Measurements from ENCODE around the gene ETNK2.

The ETNK2 gene

DNA sequence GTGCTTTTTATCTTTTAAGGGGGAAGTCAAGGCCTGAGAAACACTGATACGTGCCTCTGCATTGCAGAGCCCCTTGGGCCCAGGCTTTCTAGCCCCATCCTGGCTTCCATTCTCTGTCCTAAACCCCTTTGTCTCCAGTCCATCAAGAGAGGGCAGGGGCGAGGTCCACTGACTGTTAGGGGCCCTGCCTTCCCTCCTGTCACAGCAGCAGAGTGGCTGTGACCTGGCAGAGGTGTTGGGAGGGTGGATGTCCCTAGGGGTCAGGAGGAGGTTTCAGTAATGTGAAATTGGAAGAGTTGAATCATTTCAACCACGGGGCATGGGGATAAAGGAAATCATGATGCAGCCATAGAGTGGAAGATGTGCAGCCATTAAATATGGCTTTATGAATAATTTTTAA lies 54.9 kb downstream of the ETNK2 start:
- in situ Hi-C loops (cut with MboI; ENCODE audit: low pct_unique_long_range_greater_than_20kb, low sequenced_read_pairs, unreplicated experiment) = no loop called here
- TF ChIP-seq, protein P1, sequence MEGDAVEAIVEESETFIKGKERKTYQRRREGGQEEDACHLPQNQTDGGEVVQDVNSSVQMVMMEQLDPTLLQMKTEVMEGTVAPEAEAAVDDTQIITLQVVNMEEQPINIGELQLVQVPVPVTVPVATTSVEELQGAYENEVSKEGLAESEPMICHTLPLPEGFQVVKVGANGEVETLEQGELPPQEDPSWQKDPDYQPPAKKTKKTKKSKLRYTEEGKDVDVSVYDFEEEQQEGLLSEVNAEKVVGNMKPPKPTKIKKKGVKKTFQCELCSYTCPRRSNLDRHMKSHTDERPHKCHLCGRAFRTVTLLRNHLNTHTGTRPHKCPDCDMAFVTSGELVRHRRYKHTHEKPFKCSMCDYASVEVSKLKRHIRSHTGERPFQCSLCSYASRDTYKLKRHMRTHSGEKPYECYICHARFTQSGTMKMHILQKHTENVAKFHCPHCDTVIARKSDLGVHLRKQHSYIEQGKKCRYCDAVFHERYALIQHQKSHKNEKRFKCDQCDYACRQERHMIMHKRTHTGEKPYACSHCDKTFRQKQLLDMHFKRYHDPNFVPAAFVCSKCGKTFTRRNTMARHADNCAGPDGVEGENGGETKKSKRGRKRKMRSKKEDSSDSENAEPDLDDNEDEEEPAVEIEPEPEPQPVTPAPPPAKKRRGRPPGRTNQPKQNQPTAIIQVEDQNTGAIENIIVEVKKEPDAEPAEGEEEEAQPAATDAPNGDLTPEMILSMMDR (IDR thresholded peaks at IDR 0.05; ENCODE audit: extremely low read depth, insufficient read depth, missing control alignments) = no peak
- no peak for DNase-seq (ENCODE audit: low spot score)

DNA sequence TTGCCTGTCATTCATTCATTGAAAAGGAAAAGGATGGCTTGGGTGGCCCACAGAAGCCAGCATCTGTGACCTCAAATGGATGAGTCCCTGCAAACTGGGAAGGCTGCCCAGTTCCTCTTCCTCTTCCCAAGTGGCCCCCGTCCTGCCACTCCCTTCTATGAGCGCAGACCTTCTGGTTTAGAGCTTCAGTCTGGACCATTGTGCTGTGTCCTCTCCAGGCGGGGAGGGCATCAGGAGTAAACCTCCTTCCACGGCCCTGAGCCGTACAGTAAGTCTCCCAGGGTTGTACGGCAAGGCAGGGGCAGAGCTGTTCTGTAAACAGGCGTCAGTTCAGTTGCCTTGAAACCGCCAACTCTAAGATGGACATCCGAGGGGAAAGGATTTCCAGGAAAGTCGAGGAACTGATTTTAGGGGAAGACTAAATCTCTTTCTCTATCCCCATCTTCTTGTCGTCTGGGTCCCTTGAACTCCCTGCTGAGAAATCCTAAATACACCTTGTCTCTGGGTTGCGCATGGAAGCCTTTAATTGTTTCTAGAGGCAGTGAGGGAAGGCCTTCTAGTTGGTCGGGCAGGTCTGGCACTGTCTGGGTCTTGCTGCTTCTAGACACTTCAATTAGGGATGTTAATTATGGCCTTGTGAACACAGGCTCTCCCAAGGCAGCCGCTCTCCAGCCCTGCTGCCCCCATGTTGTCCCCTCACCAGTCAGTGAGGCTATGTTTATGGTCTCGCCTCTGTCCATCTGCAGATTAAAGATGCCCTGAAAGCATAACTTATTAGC lies 56.8 kb downstream of the ETNK2 start:
- TF ChIP-seq, protein P1 (IDR thresholded peaks at IDR 0.05; ENCODE audit: extremely low read depth, insufficient read depth, missing control alignments) = no peak
- in situ Hi-C loops (cut with MboI; ENCODE audit: low pct_unique_long_range_greater_than_20kb, low sequenced_read_pairs, unreplicated experiment) = no loop called here
- DNase-seq (ENCODE audit: low spot score) = no peak

DNA sequence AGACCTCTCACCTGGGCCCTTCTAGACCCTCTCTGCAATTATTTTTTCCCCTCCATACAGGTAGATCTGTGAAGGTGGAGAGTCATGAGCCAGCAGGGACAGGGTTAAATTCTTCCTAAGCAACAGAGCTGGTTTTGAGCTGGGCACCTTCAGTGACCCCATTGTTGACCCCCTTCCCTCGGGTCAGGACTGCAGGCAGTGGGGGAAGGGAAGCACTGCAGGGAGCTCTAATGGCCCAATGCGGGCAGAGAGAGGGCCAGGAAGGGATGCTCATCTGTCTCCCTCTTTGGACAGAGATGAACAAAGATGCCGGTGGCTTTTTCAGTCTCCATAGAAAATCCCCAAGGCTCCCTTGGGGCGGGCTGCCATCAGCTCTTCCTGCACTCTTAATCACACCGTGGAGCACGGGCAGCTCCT lies 57.5 kb downstream of the ETNK2 start:
- in situ Hi-C loops (cut with MboI; ENCODE audit: low pct_unique_long_range_greater_than_20kb, low sequenced_read_pairs, unreplicated experiment) = no loop called here

DNA sequence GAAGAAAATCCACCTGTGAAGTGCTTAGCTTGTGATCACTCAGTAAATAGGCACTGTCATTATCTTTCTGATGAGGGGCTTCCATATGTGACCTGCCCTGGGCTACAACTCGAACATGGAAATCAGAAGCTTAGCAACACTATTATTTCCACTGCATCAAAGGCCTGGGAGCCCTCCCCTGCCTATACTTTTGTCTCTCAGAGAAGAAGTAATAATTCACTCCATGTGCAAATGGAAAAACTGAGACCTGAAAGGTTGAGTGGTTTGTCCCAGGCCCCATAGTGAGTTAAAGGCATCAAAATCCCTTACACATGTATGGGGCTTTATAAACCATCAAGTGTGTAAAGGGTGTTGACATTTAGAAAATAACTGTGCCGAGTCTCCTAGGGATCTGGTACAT lies 58.1 kb downstream of the ETNK2 start:
- TF ChIP-seq, protein P1 (IDR thresholded peaks at IDR 0.05; ENCODE audit: extremely low read depth, insufficient read depth, missing control alignments) = no peak
- in situ Hi-C loops (cut with MboI; ENCODE audit: low pct_unique_long_range_greater_than_20kb, low sequenced_read_pairs, unreplicated experiment) = no loop called here

More for the DNA sequence above, 57.5 kb downstream of the ETNK2 start:
- TF ChIP-seq, protein P1 (IDR thresholded peaks at IDR 0.05; ENCODE audit: extremely low read depth, insufficient read depth, missing control alignments) = no peak
- no peak for DNase-seq (ENCODE audit: low spot score)

DNA sequence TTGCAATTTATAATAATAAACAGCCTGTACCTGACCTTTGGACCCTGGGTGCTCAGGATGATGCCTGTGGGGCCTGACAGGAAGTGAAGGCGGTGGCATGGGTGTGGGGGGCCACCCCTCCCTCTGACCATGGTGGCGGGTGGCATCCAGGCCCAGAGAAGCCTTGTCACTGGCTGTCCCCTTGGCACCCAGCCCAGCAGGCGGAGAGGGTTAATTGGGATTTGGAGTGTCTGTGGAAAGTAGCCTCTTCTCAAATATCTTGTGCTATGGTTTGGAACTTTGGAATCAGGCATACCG lies 58.5 kb downstream of the ETNK2 start:
- in situ Hi-C loops (cut with MboI; ENCODE audit: low pct_unique_long_range_greater_than_20kb, low sequenced_read_pairs, unreplicated experiment) = no loop called here
- DNase-seq (ENCODE audit: low spot score) = no peak
- TF ChIP-seq, protein P1 (IDR thresholded peaks at IDR 0.05; ENCODE audit: extremely low read depth, insufficient read depth, missing control alignments) = no peak

More for the DNA sequence above, 58.1 kb downstream of the ETNK2 start:
- DNase-seq (ENCODE audit: low spot score) = no peak

DNA sequence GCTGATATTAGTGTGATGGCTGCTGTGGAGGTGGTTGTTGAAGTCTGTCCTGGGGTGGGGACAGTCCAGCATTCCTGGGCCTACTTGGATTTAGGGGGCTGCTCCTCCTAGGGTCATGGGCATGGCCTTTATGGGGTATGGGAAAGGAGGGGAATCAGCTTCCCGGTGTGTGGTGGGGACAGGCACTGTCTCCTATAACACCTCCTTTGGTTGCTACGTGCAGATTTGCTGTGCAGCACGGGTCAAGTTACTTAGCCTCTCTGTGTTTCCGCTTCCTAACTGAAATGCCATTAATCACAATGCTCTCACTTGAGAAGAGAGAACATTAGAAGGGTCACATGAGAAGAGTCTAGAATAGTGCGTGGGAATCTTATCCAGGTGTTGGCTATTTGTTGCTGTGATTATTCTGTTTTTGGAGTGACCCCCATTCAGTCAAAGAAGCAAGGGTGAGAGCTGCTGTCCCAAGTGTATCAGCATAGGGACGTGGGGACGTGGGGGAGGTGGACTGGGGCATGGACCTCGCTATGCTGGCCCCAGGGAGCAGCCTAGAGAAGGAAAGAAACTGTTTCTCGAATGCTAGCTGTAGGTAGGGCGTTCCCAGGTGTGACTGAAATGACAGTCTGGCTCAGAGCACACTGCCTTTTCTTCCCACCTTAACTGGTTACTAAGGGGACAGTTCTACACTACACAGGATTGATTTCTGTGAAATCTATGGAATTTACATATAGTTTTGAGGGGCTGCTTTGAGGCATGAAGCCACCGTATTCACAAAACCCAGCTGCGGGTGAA lies 59.0 kb downstream of the ETNK2 start:
- no peak for DNase-seq (ENCODE audit: low spot score)
- in situ Hi-C loops (cut with MboI; ENCODE audit: low pct_unique_long_range_greater_than_20kb, low sequenced_read_pairs, unreplicated experiment) = no loop called here
- TF ChIP-seq, protein P1 (IDR thresholded peaks at IDR 0.05; ENCODE audit: extremely low read depth, insufficient read depth, missing control alignments) = no peak

Measured in GM13977 (cell line).